ENCODE results near the gene MAGI2.

GRCh38 chr7:78307892-78308291, 1145.6 kb downstream of the MAGI2 start:
- TF ChIP-seq POLR2A (IDR thresholded peaks at IDR 0.05; ENCODE audit: borderline replicate concordance, extremely low read depth, insufficient read depth, insufficient read length) (no peak), CTCF (IDR thresholded peaks at IDR 0.05 in 2 of 3, conservative IDR thresholded peaks at IDR 0.05 in 1 of 3; ENCODE audit: borderline replicate concordance in 1 of 3, insufficient read depth in 1 of 3, low read depth in 2 of 3, low read length in 2 of 3) (no peak), ZFX (IDR thresholded peaks at IDR 0.05) (no peak), POLR2AphosphoS5 (IDR thresholded peaks at IDR 0.05; ENCODE audit: low read depth, low read length) (no peak), YY1 (IDR thresholded peaks at IDR 0.05; ENCODE audit: extremely low read depth, insufficient replicate concordance, low read depth, low read length) (no peak), RAD21 (IDR thresholded peaks at IDR 0.05; ENCODE audit: low read depth) (no peak), EZH2phosphoT487 (IDR thresholded peaks at IDR 0.05; ENCODE audit: borderline replicate concordance) (no peak), EZH2 (IDR thresholded peaks at IDR 0.05) (no peak), ZNF274 (IDR thresholded peaks at IDR 0.05; ENCODE audit: low read depth, low read length) (no peak), SIN3A (IDR thresholded peaks at IDR 0.05; ENCODE audit: low read depth) (no peak), TCF7L2 (IDR thresholded peaks at IDR 0.05; ENCODE audit: borderline replicate concordance, extremely low read depth, insufficient read depth, insufficient read length) (no peak), SP1 (IDR thresholded peaks at IDR 0.05; ENCODE audit: low read depth) (no peak)
- TF ChIP-seq, protein P1, sequence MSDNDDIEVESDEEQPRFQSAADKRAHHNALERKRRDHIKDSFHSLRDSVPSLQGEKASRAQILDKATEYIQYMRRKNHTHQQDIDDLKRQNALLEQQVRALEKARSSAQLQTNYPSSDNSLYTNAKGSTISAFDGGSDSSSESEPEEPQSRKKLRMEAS (IDR thresholded peaks at IDR 0.05), result no peak
- TF ChIP-seq, protein P2, sequence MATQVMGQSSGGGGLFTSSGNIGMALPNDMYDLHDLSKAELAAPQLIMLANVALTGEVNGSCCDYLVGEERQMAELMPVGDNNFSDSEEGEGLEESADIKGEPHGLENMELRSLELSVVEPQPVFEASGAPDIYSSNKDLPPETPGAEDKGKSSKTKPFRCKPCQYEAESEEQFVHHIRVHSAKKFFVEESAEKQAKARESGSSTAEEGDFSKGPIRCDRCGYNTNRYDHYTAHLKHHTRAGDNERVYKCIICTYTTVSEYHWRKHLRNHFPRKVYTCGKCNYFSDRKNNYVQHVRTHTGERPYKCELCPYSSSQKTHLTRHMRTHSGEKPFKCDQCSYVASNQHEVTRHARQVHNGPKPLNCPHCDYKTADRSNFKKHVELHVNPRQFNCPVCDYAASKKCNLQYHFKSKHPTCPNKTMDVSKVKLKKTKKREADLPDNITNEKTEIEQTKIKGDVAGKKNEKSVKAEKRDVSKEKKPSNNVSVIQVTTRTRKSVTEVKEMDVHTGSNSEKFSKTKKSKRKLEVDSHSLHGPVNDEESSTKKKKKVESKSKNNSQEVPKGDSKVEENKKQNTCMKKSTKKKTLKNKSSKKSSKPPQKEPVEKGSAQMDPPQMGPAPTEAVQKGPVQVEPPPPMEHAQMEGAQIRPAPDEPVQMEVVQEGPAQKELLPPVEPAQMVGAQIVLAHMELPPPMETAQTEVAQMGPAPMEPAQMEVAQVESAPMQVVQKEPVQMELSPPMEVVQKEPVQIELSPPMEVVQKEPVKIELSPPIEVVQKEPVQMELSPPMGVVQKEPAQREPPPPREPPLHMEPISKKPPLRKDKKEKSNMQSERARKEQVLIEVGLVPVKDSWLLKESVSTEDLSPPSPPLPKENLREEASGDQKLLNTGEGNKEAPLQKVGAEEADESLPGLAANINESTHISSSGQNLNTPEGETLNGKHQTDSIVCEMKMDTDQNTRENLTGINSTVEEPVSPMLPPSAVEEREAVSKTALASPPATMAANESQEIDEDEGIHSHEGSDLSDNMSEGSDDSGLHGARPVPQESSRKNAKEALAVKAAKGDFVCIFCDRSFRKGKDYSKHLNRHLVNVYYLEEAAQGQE (IDR thresholded peaks at IDR 0.05; ENCODE audit: low read depth), result no peak
